GM12878 (cell line): Measurements from ENCODE around the gene FLOT1. TPM values are rescaled to one million over a fixed set of nuclear protein-coding genes. Genes with fewer than 3 reads are reported as not detected.

Experiments used
- BCL11A ChIP-seq: IDR thresholded peaks from 2 replicates; pipeline ENCODE4 v1.6.1; 2011; ENCODE audit warnings: low read depth, low read length
- CHD4 ChIP-seq: fragments of 200-600 bp; sonication (generic); IDR thresholded peaks from 2 replicates; pipeline ENCODE4 v1.6.1; 2016; ENCODE audit warnings: mild to moderate bottlenecking
- E2F4 ChIP-seq: IDR thresholded peaks from 2 replicates; pipeline ENCODE4 v1.6.1; 2012; ENCODE audit warnings: low read depth, low read length, improper control_type of control experiment
- IRF3 ChIP-seq: fragments of 450-650 bp; IDR thresholded peaks from 2 replicates; pipeline ENCODE4 v1.6.1; 2014; ENCODE audit warnings: mild to moderate bottlenecking
- JUNB ChIP-seq: IDR thresholded peaks from 2 replicates; pipeline ENCODE4 v1.6.1; 2016; ENCODE audit warnings: antibody characterized with exemption, mild to moderate bottlenecking
- JUND ChIP-seq: IDR thresholded peaks from 2 replicates; pipeline ENCODE4 v1.6.1; 2012; ENCODE audit warnings: low read depth, mild to moderate bottlenecking, low read length, improper control_type of control experiment, moderate library complexity
- NFXL1 ChIP-seq: fragments of 450-650 bp; IDR thresholded peaks from 2 replicates; pipeline ENCODE4 v1.6.1; 2017; ENCODE audit warnings: antibody characterized with exemption, mild to moderate bottlenecking, borderline replicate concordance
- NRF1 ChIP-seq: conservative IDR thresholded peaks from 2 replicates; pipeline ENCODE4 v1.6.1; 2011; ENCODE audit warnings: mild to moderate bottlenecking, low read depth, low read length, improper control_type of control experiment
- POLR2A ChIP-seq: IDR thresholded peaks from 2 replicates; pipeline ENCODE4 v1.6.1; 2011; ENCODE audit warnings: low read depth, mild to moderate bottlenecking, low read length
- RB1 ChIP-seq: fragments of 450-650 bp; formaldehyde crosslinking; IDR thresholded peaks from 2 replicates; pipeline ENCODE4 v1.6.1; 2017; ENCODE audit warnings: mild to moderate bottlenecking, borderline replicate concordance
- REST ChIP-seq: IDR thresholded peaks from 2 replicates; pipeline ENCODE4 v1.6.1; 2012; ENCODE audit warnings: mild to moderate bottlenecking, low read depth, low read length
- SIN3A ChIP-seq: IDR thresholded peaks from 2 replicates; pipeline ENCODE4 v1.6.1; 2012; ENCODE audit warnings: low read depth, low read length, improper control_type of control experiment
- SIX5 ChIP-seq: IDR thresholded peaks from 2 replicates; pipeline ENCODE4 v1.6.1; 2011; ENCODE audit warnings: mild to moderate bottlenecking, low read depth, low read length, moderate library complexity; ENCODE audit not compliant: severe bottlenecking
- SMAD5 ChIP-seq: IDR thresholded peaks from 2 replicates; pipeline ENCODE4 v1.6.1; 2016; ENCODE audit warnings: antibody characterized with exemption, low read depth
- SMARCA5 ChIP-seq: fragments of 450-650 bp; IDR thresholded peaks from 2 replicates; pipeline ENCODE4 v1.6.1; 2017; ENCODE audit warnings: mild to moderate bottlenecking
- SP1 ChIP-seq: IDR thresholded peaks from one replicate; pipeline ENCODE4 v1.6.1; 2011; ENCODE audit warnings: low read depth, low read length
- TAF1 ChIP-seq: IDR thresholded peaks from 2 replicates; pipeline ENCODE4 v1.6.1; 2011; ENCODE audit warnings: mild to moderate bottlenecking, low read depth, low read length, borderline replicate concordance
- TCF12 ChIP-seq: IDR thresholded peaks from 2 replicates; pipeline ENCODE4 v1.6.1; 2011; ENCODE audit warnings: low read depth, mild to moderate bottlenecking, low read length
- TCF3 ChIP-seq: IDR thresholded peaks from 2 replicates; pipeline ENCODE4 v1.6.1; 2012; ENCODE audit warnings: low read depth, mild to moderate bottlenecking, low read length, borderline replicate concordance; ENCODE audit not compliant: insufficient read depth
- ZBTB4 ChIP-seq: fragments of 450-650 bp; formaldehyde crosslinking; IDR thresholded peaks from 2 replicates; pipeline ENCODE4 v1.4.0; 2022; ENCODE audit warnings: mild to moderate bottlenecking, moderate library complexity
- ZNF207 ChIP-seq: fragments of 450-650 bp; IDR thresholded peaks from 2 replicates; pipeline ENCODE4 v1.6.1; 2014; ENCODE audit warnings: antibody characterized with exemption, mild to moderate bottlenecking, borderline replicate concordance
- polyA plus RNA-seq, 11 experiments: library from polyadenylated mRNA; depleted of rRNA in 4 of 11; unstranded in 6 of 11; stranded (reverse) in 5 of 11; fragments of >200 nt; fragmentation: Nextera tagmentation in 4 of 11; fragmentation: Illumina TruSeq in 1 of 11; extraction: Ambion mirVana in 4 of 11; extraction: Trizol in 1 of 11; gene quantifications; 1 replicate in 1 of 11; 2 replicates in 10 of 11; pipeline versions ENCODE4 v1.2.1 to v1.2.3, GENCODE V29; 2011 to 2016; ENCODE audit warnings: inconsistent platforms in 2 of 11, missing spikeins in 2 of 11, low read depth in 1 of 11
- total RNA-seq, 4 experiments: library from RNA; depleted of rRNA in 3 of 4; stranded (reverse); fragments of >200 nt in 3 of 4; fragmentation: Illumina TruSeq in 1 of 4; extraction: Trizol in 1 of 4; gene quantifications; 2 replicates each; pipeline versions ENCODE4 v1.2.1 to v1.2.3, GENCODE V29; 2013 to 2021

Gene FLOT1
- total and polyA plus RNA-seq, 10 of the 15 experiments (the other 5 are each of a cell fraction or from before 2014, with no cell fraction given) = 12.3 to 153 (median 112) TPM

- TF ChIP-seq RB1 (peak; percentile 47; the same call in 1 of the 2 replicates), IRF3 (peak; percentile 66; the same call in 1 of the 2 replicates), SIX5 (peak; percentile 82), ZNF207 (no peak), TCF3 (0 out of 2 replicates have a peak, but pooled peaks have one; percentile 30), ZBTB4 (no peak), REST (peak; percentile 40; the same call in 1 of the 2 replicates), SIN3A (peak; percentile 72; the same call in 1 of the 2 replicates), BCL11A (no peak), NRF1 (peak; percentile 73), POLR2A (peak; percentile 84), SP1 (peak; percentile 84), TAF1 (peak; percentile 98), SMARCA5 (peak; percentile 45; the same call in 1 of the 2 replicates), JUNB (no peak), CHD4 (no peak), TCF12 (peak; percentile 56; the same call in 1 of the 2 replicates), NFXL1 (no peak), JUND (no peak), SMAD5 (peak; percentile 97), E2F4 (peak; percentile 79; the same call in 1 of the 2 replicates)
These were observed 22.4 kb downstream of the FLOT1 start, which contains the start of gene TUBB (continued) for GRCh38 chr6:30719791-30720737.
